OCI-LY1 (cell line): Measurements from ENCODE around the gene HNMT.

Source experiments
- EZH2 ChIP-seq: fragments of 200-600 bp; sonication (generic), shearing (Covaris generic); IDR thresholded peaks from 2 replicates; pipeline ENCODE4 v1.8.0; 2017; ENCODE audit warnings: borderline replicate concordance, mixed run types, mild to moderate bottlenecking, antibody characterized with exemption, low read length, moderate library complexity, mixed read lengths
- TF ChIP-seq, protein P1 (sequence below): fragments of 200-600 bp; sonication (generic), shearing (Covaris generic); IDR thresholded peaks from 2 replicates; pipeline ENCODE4 v1.5.1; 2017; ENCODE audit warnings: mild to moderate bottlenecking, antibody characterized with exemption, low read length, moderate library complexity, mixed read lengths

DNA sequence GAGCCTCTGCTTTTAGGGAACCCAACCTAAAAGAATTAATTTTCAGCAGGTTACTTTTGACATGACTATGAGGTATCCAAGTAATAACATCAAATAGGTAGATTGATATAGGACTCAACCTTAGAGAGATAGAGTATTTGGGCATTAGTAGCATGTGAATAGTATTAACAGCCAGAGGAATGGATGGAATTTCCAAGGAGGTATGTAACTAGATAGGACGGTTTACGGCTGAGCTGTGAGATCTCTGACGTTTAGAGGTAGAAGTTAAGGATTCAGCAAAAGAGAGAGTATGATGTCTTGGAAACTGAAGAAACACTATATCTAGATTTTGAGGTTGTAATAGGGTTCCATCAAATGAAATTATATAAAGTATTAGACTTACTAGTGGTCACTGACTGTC, 70.3 kb downstream of the HNMT start:
- TF ChIP-seq, protein P1, sequence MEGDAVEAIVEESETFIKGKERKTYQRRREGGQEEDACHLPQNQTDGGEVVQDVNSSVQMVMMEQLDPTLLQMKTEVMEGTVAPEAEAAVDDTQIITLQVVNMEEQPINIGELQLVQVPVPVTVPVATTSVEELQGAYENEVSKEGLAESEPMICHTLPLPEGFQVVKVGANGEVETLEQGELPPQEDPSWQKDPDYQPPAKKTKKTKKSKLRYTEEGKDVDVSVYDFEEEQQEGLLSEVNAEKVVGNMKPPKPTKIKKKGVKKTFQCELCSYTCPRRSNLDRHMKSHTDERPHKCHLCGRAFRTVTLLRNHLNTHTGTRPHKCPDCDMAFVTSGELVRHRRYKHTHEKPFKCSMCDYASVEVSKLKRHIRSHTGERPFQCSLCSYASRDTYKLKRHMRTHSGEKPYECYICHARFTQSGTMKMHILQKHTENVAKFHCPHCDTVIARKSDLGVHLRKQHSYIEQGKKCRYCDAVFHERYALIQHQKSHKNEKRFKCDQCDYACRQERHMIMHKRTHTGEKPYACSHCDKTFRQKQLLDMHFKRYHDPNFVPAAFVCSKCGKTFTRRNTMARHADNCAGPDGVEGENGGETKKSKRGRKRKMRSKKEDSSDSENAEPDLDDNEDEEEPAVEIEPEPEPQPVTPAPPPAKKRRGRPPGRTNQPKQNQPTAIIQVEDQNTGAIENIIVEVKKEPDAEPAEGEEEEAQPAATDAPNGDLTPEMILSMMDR, result no peak
- no peak for TF ChIP-seq EZH2
